22Rv1 (cell line): ENCODE data around the gene LRRC4B.

Experiments used
- CTCF ChIP-seq: fragments of 450-650 bp; IDR thresholded peaks from 2 replicates; pipeline ENCODE4 v1.5.1; 2017; ENCODE audit warnings: mild to moderate bottlenecking
- ZFX ChIP-seq: fragments of 450-650 bp; IDR thresholded peaks from 2 replicates; pipeline ENCODE4 v1.6.1; 2017; ENCODE audit warnings: antibody characterized with exemption, borderline replicate concordance

- TF ChIP-seq CTCF (no peak), ZFX (no peak)
These were observed 87.7 kb downstream of the LRRC4B start for GRCh38 chr19:50480281-50481111.
